Panc1 (cell line): ENCODE measurements around the gene HEMK1. TPM values are rescaled to one million over a fixed set of nuclear protein-coding genes. Genes with fewer than 3 reads are reported as not detected.

Experiments used
- ATAC-seq: fragments of 200-7000 bp; cut with Tn5 transposase; 2 replicates; pipeline ENCODE4 v1.9.1; 2020; ENCODE audit warnings: mild to moderate bottlenecking, moderate library complexity
- BruUV-seq: library from RNA; stranded (reverse); fragments of 400-500 nt; replicated peaks from 2 replicates; lab custom pipeline; 2021; lab: Mats Ljungman, UMichigan
- CTCF ChIA-PET: fragments of 300-600 bp; sonication (Branson Sonifier 250); formaldehyde crosslinking; loops from one replicate; lab custom pipeline; 2022; ENCODE audit warnings: antibody characterized with exemption; lab: Charles Lee
- POLR2A ChIA-PET: fragments of 300-600 bp; sonication (Branson Sonifier 250); formaldehyde crosslinking; loops from one replicate; lab custom pipeline; 2022; ENCODE audit warnings: antibody characterized with exemption; lab: Charles Lee
- DNase-seq: peaks from one replicate; pipeline ENCODE4 v3.0.0-alpha.2; 2010; ENCODE audit warnings: low read depth, low spot score
- H3K27ac ChIP-seq: 2 replicates; pipeline ENCODE4 v1.5.1; 2011; ENCODE audit warnings: mild to moderate bottlenecking, low read length, inconsistent platforms
- H3K27me3 ChIP-seq: fragments of 200-500 bp; sonication (Bioruptor generic); 2 replicates; pipeline ENCODE4 v1.6.0; 2014; ENCODE audit warnings: low read length, inconsistent platforms; ENCODE audit not compliant: control insufficient read depth, insufficient read depth
- H3K36me3 ChIP-seq: fragments of 200-500 bp; sonication (Bioruptor generic); 2 replicates; pipeline ENCODE4 v1.5.1; 2014; ENCODE audit warnings: inconsistent platforms, mild to moderate bottlenecking, low read length, moderate library complexity; ENCODE audit not compliant: control insufficient read depth, insufficient read depth
- H3K4me1 ChIP-seq: 2 replicates; pipeline ENCODE4 v1.5.1; 2011; ENCODE audit warnings: inconsistent platforms, mild to moderate bottlenecking, low read length, moderate library complexity; ENCODE audit not compliant: control insufficient read depth, insufficient read depth
- H3K4me3 ChIP-seq, 2 experiments: 2 replicates each; pipeline ENCODE4 v1.5.1; 2011 to 2012; ENCODE audit warnings: low read depth in 2 of 2, low read length in 2 of 2, mild to moderate bottlenecking in 2 of 2, inconsistent platforms in 1 of 2, moderate library complexity in 1 of 2
- H3K9me3 ChIP-seq: fragments of 200-500 bp; sonication (Bioruptor generic); 2 replicates; pipeline ENCODE4 v1.5.1; 2014; ENCODE audit warnings: low read depth, mild to moderate bottlenecking, inconsistent platforms, low read length, moderate library complexity; ENCODE audit not compliant: control insufficient read depth, insufficient read depth
- POLR2AphosphoS5 ChIP-seq: IDR thresholded peaks from 2 replicates; pipeline ENCODE4 v1.6.1; 2012; ENCODE audit warnings: mild to moderate bottlenecking, low read depth, low read length, moderate library complexity
- SIN3A ChIP-seq: IDR thresholded peaks from 2 replicates; pipeline ENCODE4 v1.6.1; 2012; ENCODE audit warnings: low read depth, mild to moderate bottlenecking, low read length, moderate library complexity, borderline replicate concordance; ENCODE audit not compliant: insufficient read depth
- TCF7L2 ChIP-seq: IDR thresholded peaks from 2 replicates; pipeline ENCODE4 v1.6.1; 2011; ENCODE audit warnings: mild to moderate bottlenecking, low read depth, low read length, inconsistent platforms
- in situ Hi-C: cut with HindIII; loops from 2 replicates; pipeline ENCODE4 v1.10.0; 2016; ENCODE audit warnings: low sequenced_read_pairs, low pct_unique_long_range_greater_than_20kb
- intact Hi-C: fragments of 100-400 bp; cut with micrococcal nuclease; formaldehyde crosslinking; loops from one replicate; pipeline ENCODE4 v1.10.0; 2022; ENCODE audit not compliant: unreplicated experiment
- total RNA-seq: library from RNA; stranded (reverse); gene quantifications from one replicate; pipeline ENCODE4 v1.2.1, GENCODE V29; 2021; ENCODE audit not compliant: unreplicated experiment
- TF ChIP-seq, protein P1 (sequence below), 2 experiments: IDR thresholded peaks; 2 replicates each; pipeline ENCODE4 v1.6.1; 2011 to 2012; ENCODE audit warnings: low read depth in 2 of 2, control low read depth in 1 of 2, low read length in 1 of 2, mild to moderate bottlenecking in 1 of 2, moderate library complexity in 1 of 2; ENCODE audit not compliant: insufficient read depth in 1 of 2
- TF ChIP-seq, protein P2 (sequence below): fragments of 450-650 bp; IDR thresholded peaks from 2 replicates; pipeline ENCODE4 v1.5.1; 2017; ENCODE audit warnings: mild to moderate bottlenecking

Gene HEMK1
- total RNA-seq, 1 experiment from 2014 or later = 12.1 TPM

GRCh38 chr3:50533316-50533715 is 36.0 kb upstream of the HEMK1 start:
- intact Hi-C loops (no loop called here), in situ Hi-C loops (no loop called here)
- Histone ChIP-seq H3K9me3 (no peaks in the 10 kb centered on the region), H3K27ac (no peak overlapping the region), H3K4me1 (no peaks in the 10 kb centered on the region), H3K27me3 (no peaks in the 10 kb centered on the region), H3K4me3 (no peak overlapping the region), H3K36me3 (no peaks in the 10 kb centered on the region)
- TF ChIP-seq SIN3A (no peak), TCF7L2 (no peak), POLR2AphosphoS5 (no peak)
- TF ChIP-seq, protein P1, sequence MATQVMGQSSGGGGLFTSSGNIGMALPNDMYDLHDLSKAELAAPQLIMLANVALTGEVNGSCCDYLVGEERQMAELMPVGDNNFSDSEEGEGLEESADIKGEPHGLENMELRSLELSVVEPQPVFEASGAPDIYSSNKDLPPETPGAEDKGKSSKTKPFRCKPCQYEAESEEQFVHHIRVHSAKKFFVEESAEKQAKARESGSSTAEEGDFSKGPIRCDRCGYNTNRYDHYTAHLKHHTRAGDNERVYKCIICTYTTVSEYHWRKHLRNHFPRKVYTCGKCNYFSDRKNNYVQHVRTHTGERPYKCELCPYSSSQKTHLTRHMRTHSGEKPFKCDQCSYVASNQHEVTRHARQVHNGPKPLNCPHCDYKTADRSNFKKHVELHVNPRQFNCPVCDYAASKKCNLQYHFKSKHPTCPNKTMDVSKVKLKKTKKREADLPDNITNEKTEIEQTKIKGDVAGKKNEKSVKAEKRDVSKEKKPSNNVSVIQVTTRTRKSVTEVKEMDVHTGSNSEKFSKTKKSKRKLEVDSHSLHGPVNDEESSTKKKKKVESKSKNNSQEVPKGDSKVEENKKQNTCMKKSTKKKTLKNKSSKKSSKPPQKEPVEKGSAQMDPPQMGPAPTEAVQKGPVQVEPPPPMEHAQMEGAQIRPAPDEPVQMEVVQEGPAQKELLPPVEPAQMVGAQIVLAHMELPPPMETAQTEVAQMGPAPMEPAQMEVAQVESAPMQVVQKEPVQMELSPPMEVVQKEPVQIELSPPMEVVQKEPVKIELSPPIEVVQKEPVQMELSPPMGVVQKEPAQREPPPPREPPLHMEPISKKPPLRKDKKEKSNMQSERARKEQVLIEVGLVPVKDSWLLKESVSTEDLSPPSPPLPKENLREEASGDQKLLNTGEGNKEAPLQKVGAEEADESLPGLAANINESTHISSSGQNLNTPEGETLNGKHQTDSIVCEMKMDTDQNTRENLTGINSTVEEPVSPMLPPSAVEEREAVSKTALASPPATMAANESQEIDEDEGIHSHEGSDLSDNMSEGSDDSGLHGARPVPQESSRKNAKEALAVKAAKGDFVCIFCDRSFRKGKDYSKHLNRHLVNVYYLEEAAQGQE (IDR thresholded peaks at IDR 0.05; ENCODE audit: insufficient read depth in 1 of 2, low read depth in 2 of 2, low read length in 1 of 2) = no peak
- TF ChIP-seq, protein P2, sequence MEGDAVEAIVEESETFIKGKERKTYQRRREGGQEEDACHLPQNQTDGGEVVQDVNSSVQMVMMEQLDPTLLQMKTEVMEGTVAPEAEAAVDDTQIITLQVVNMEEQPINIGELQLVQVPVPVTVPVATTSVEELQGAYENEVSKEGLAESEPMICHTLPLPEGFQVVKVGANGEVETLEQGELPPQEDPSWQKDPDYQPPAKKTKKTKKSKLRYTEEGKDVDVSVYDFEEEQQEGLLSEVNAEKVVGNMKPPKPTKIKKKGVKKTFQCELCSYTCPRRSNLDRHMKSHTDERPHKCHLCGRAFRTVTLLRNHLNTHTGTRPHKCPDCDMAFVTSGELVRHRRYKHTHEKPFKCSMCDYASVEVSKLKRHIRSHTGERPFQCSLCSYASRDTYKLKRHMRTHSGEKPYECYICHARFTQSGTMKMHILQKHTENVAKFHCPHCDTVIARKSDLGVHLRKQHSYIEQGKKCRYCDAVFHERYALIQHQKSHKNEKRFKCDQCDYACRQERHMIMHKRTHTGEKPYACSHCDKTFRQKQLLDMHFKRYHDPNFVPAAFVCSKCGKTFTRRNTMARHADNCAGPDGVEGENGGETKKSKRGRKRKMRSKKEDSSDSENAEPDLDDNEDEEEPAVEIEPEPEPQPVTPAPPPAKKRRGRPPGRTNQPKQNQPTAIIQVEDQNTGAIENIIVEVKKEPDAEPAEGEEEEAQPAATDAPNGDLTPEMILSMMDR = no peak
- CTCF ChIA-PET = no interaction called here
- BruUV-seq = no TSS peak
- POLR2A ChIA-PET = no interaction called here
- ATAC-seq = no peak
- no peak for DNase-seq

- Histone ChIP-seq H3K36me3 (no peaks in the 10 kb centered on the region), H3K4me3 (no peak overlapping the region), H3K4me1 (no peaks in the 10 kb centered on the region), H3K9me3 (no peaks in the 10 kb centered on the region), H3K27ac (no peak overlapping the region), H3K27me3 (no peaks in the 10 kb centered on the region)
- ATAC-seq (no peak), DNase-seq (no peak)
- CTCF ChIA-PET = interaction anchor here (0.6 kb wide), 1 partner anchor 187 kb away, joined by 10 read pairs; no protein-coding TSS in a partner anchor
- POLR2A ChIA-PET = no interaction called here
- TF ChIP-seq SIN3A (no peak), TCF7L2 (no peak), POLR2AphosphoS5 (no peak)
- TF ChIP-seq, protein P1 (IDR thresholded peaks at IDR 0.05; ENCODE audit: insufficient read depth in 1 of 2, low read depth in 2 of 2, low read length in 1 of 2) = no peak
- TF ChIP-seq, protein P2 = no peak
- in situ Hi-C loops (no loop called here), intact Hi-C loops (no loop called here)
- no TSS peak for BruUV-seq
These were observed 35.4 kb upstream of the HEMK1 start for GRCh38 chr3:50533807-50534461.
